H9 (cell line): ENCODE measurements around the gene C10orf143. TPM values are rescaled to one million over a fixed set of nuclear protein-coding genes. Genes with fewer than 3 reads are reported as not detected.

Source experiments
- DNase-seq: peaks from one replicate; pipeline ENCODE4 v3.0.0-alpha.2; 2017
- H2AFZ ChIP-seq: one replicate; pipeline ENCODE4 v1.6.1; 2013; ENCODE audit warnings: mild to moderate bottlenecking, low read length, control low read depth, moderate library complexity
- H2AK5ac ChIP-seq: 2 replicates; pipeline ENCODE4 v1.6.1; 2013; ENCODE audit warnings: low read length, control low read depth, mixed read lengths; ENCODE audit not compliant: insufficient read length
- H2BK120ac ChIP-seq: one replicate; pipeline ENCODE4 v1.6.1; 2013; ENCODE audit warnings: low read depth, mild to moderate bottlenecking, low read length, control low read depth, inconsistent platforms; ENCODE audit not compliant: poor library complexity, severe bottlenecking
- H2BK12ac ChIP-seq: 2 replicates; pipeline ENCODE4 v1.6.1; 2013; ENCODE audit warnings: low read length, control low read depth, mixed read lengths, low read depth; ENCODE audit not compliant: insufficient read length
- H2BK15ac ChIP-seq: 2 replicates; pipeline ENCODE4 v1.6.1; 2013; ENCODE audit warnings: low read depth, low read length, control low read depth
- H2BK20ac ChIP-seq: one replicate; pipeline ENCODE4 v1.6.1; 2013; ENCODE audit warnings: low read depth, mild to moderate bottlenecking, low read length, control low read depth, inconsistent platforms; ENCODE audit not compliant: poor library complexity, severe bottlenecking
- H2BK5ac ChIP-seq: 2 replicates; pipeline ENCODE4 v1.6.1; 2013; ENCODE audit warnings: low read length, control low read depth, mixed read lengths; ENCODE audit not compliant: insufficient read length
- H3K14ac ChIP-seq: 2 replicates; pipeline ENCODE4 v1.6.1; 2013; ENCODE audit warnings: low read length, control low read depth; ENCODE audit not compliant: insufficient read depth
- H3K18ac ChIP-seq: 2 replicates; pipeline ENCODE4 v1.6.1; 2013; ENCODE audit warnings: low read depth, mild to moderate bottlenecking, mixed read lengths, low read length, control low read depth; ENCODE audit not compliant: insufficient read length
- H3K23ac ChIP-seq: 2 replicates; pipeline ENCODE4 v1.6.1; 2013; ENCODE audit warnings: low read length, control low read depth, mixed read lengths, low read depth; ENCODE audit not compliant: insufficient read length
- H3K23me2 ChIP-seq: 2 replicates; pipeline ENCODE4 v1.6.1; 2013; ENCODE audit warnings: low read depth, mild to moderate bottlenecking, mixed read lengths, low read length, control low read depth; ENCODE audit not compliant: insufficient read length, poor library complexity, severe bottlenecking
- H3K27ac ChIP-seq: 2 replicates; pipeline ENCODE4 v1.5.1; 2013; ENCODE audit warnings: low read length, control low read depth, mixed read lengths, low read depth; ENCODE audit not compliant: insufficient read length
- H3K27me3 ChIP-seq: 2 replicates; pipeline ENCODE4 v1.6.1; 2013; ENCODE audit warnings: low read length, control low read depth, inconsistent platforms; ENCODE audit not compliant: insufficient read depth
- H3K4ac ChIP-seq: 2 replicates; pipeline ENCODE4 v1.6.1; 2013; ENCODE audit warnings: low read depth, mild to moderate bottlenecking, control low read depth, inconsistent platforms, low read length, moderate library complexity
- H3K4me1 ChIP-seq: 2 replicates; pipeline ENCODE4 v1.6.1; 2013; ENCODE audit warnings: low read length, control low read depth, inconsistent platforms; ENCODE audit not compliant: insufficient read depth
- H3K4me2 ChIP-seq: 2 replicates; pipeline ENCODE4 v1.6.1; 2013; ENCODE audit warnings: low read length, control low read depth, mixed read lengths; ENCODE audit not compliant: insufficient read length, insufficient read depth
- H3K56ac ChIP-seq: 2 replicates; pipeline ENCODE4 v1.6.1; 2013; ENCODE audit warnings: low read depth, mild to moderate bottlenecking, mixed read lengths, low read length, control low read depth; ENCODE audit not compliant: insufficient read length
- H3K79me1 ChIP-seq: 2 replicates; pipeline ENCODE4 v1.6.1; 2013; ENCODE audit warnings: low read depth, mild to moderate bottlenecking, moderate library complexity, low read length, control low read depth, inconsistent platforms; ENCODE audit not compliant: insufficient read depth, poor library complexity, severe bottlenecking
- H3K79me2 ChIP-seq: 2 replicates; pipeline ENCODE4 v1.6.1; 2013; ENCODE audit warnings: low read length, control low read depth, inconsistent platforms; ENCODE audit not compliant: insufficient read depth
- H3K9ac ChIP-seq: 2 replicates; pipeline ENCODE4 v1.6.1; 2013; ENCODE audit warnings: low read length, control low read depth, mixed read lengths; ENCODE audit not compliant: insufficient read length; ENCODE audit errors: extremely low read depth
- H3K9me3 ChIP-seq: one replicate; pipeline ENCODE4 v1.6.1; 2013; ENCODE audit warnings: low read depth, low read length, inconsistent platforms; ENCODE audit not compliant: control insufficient read depth
- H3T11ph ChIP-seq: one replicate; pipeline ENCODE4 v1.6.1; 2013; ENCODE audit warnings: mild to moderate bottlenecking, low read length, control low read depth, inconsistent platforms
- H4K20me1 ChIP-seq: one replicate; pipeline ENCODE4 v1.6.1; 2013; ENCODE audit not compliant: control insufficient read depth, insufficient read length, insufficient read depth
- H4K5ac ChIP-seq: 2 replicates; pipeline ENCODE4 v1.6.1; 2013; ENCODE audit warnings: low read depth, mild to moderate bottlenecking, mixed read lengths, low read length, control low read depth; ENCODE audit not compliant: insufficient read length
- H4K8ac ChIP-seq: replicated peaks from 2 replicates; pipeline ENCODE4 v1.6.1; 2013; ENCODE audit warnings: low read length, control low read depth, mixed read lengths, low read depth; ENCODE audit not compliant: insufficient read length
- H4K91ac ChIP-seq: 2 replicates; pipeline ENCODE4 v1.6.1; 2013; ENCODE audit warnings: low read depth, mild to moderate bottlenecking, moderate library complexity, mixed read lengths, low read length, control low read depth; ENCODE audit not compliant: insufficient read length
- H3K27ac Mint-ChIP-seq, 3 experiments: 2 replicates in 2 of 3; 3 replicates in 1 of 3; pipeline ENCODE4 v1.8.0; 2020 to 2021; ENCODE audit warnings: mixed read lengths in 3 of 3, mild to moderate bottlenecking in 1 of 3, moderate library complexity in 1 of 3
- H3K27me3 Mint-ChIP-seq: 2 replicates; pipeline ENCODE4 v1.8.0; 2021; ENCODE audit warnings: low read depth, mild to moderate bottlenecking, moderate library complexity, mixed read lengths
- H3K36me3 Mint-ChIP-seq, 3 experiments: 2 replicates in 2 of 3; 3 replicates in 1 of 3; pipeline ENCODE4 v1.8.0; 2020 to 2021; ENCODE audit warnings: low read depth in 3 of 3, mixed read lengths in 3 of 3; ENCODE audit not compliant: insufficient read depth in 1 of 3
- H3K4me1 Mint-ChIP-seq, 2 experiments: 2 replicates each; pipeline ENCODE4 v1.8.0; 2020; ENCODE audit warnings: mixed read lengths in 2 of 2
- H3K4me3 Mint-ChIP-seq, 2 experiments: 2 replicates in 1 of 2; 3 replicates in 1 of 2; pipeline ENCODE4 v1.8.0; 2020 to 2021; ENCODE audit warnings: mild to moderate bottlenecking in 2 of 2, mixed read lengths in 2 of 2, moderate library complexity in 1 of 2
- H3K9me3 Mint-ChIP-seq, 2 experiments: 2 replicates in 1 of 2; 3 replicates in 1 of 2; pipeline ENCODE4 v1.8.0; 2020; ENCODE audit warnings: mild to moderate bottlenecking in 2 of 2, mixed read lengths in 2 of 2, moderate library complexity in 1 of 2
- CTCF ChIP-seq: fragments of 200-600 bp; sonication (generic); conservative IDR thresholded peaks from 3 replicates; pipeline ENCODE4 v1.8.0; 2021; ENCODE audit warnings: antibody characterized with exemption, mild to moderate bottlenecking
- WGBS: extraction: QIAGEN DNeasy Blood & Tissue Kit; methylation state at CpG from one replicate; pipeline ENCODE4 v1.1.7; 2013; ENCODE audit warnings: missing lambda C conversion rate, low lambda C conversion rate, mixed read lengths; ENCODE audit not compliant: insufficient read length; ENCODE audit errors: extremely low coverage; 5-methylcytosine and 5-hydroxymethylcytosine counted together
- total RNA-seq: library from RNA; stranded (reverse); gene quantifications from 2 replicates; pipeline ENCODE4 v1.2.1, GENCODE V29; 2021

The C10orf143 gene
- total RNA-seq, 1 experiment from 2014 or later, result 0.94 TPM

- H3K9ac ChIP-seq, result no peak overlapping the region
- H3K79me1 ChIP-seq, result no peaks in the 10 kb centered on the region
- no peak overlapping the region for H2BK5ac ChIP-seq
- H2BK12ac ChIP-seq, result no peak overlapping the region
- H3K27me3 ChIP-seq, result no peaks in the 10 kb centered on the region
- no peak overlapping the region for H2BK20ac ChIP-seq
- H3K23me2 ChIP-seq, result no peaks in the 10 kb centered on the region
- no peak overlapping the region for H2AFZ ChIP-seq
- no peak overlapping the region for H3T11ph ChIP-seq
- no peak for TF ChIP-seq CTCF
- no peak for DNase-seq
- H4K20me1 ChIP-seq, result no peaks in the 10 kb centered on the region
- Mint-ChIP-seq H3K36me3 (no peaks in the 10 kb centered on the region; a peak in 1 of 7 replicates), H3K27ac (no peak overlapping the region), H3K27me3 (no peaks in the 10 kb centered on the region), H3K4me3 (no peak overlapping the region), H3K9me3 (peaks cover 6 to 15% of the 10 kb centered on the region in 2 experiments; a peak in 4 of 5 replicates), H3K4me1 (peaks cover 0 to 5% of the 10 kb centered on the region in 2 experiments; a peak in 3 of 4 replicates)
- no peak overlapping the region for H4K91ac ChIP-seq
- no CpG with 5 or more reads among the region's 9 CpGs for WGBS
- no peaks in the 10 kb centered on the region; the same call in 1 of the 2 replicates for H3K4me1 ChIP-seq
- H2BK120ac ChIP-seq, result no peak overlapping the region
- no peak overlapping the region for H2AK5ac ChIP-seq
- H4K8ac ChIP-seq, result no peak overlapping the region
- no peaks in the 10 kb centered on the region for H3K9me3 ChIP-seq
- H3K79me2 ChIP-seq, result no peaks in the 10 kb centered on the region
- H2BK15ac ChIP-seq, result no peak overlapping the region
- no peak overlapping the region for H4K5ac ChIP-seq
- H3K56ac ChIP-seq, result no peak overlapping the region
- no peak overlapping the region for H3K14ac ChIP-seq
- H3K4me2 ChIP-seq, result no peak overlapping the region
- H3K18ac ChIP-seq, result no peak overlapping the region
- H3K4ac ChIP-seq, result no peak overlapping the region
- no peak overlapping the region for H3K23ac ChIP-seq
- H3K27ac ChIP-seq, result no peak overlapping the region
Measured at GRCh38 chr10:130052193-130052592, 58.4 kb downstream of the C10orf143 start.
